Esophagus squamous epithelium (tissue), 4 donors: ENCODE measurements around the gene ATPAF1.

ENCODE experiments used
- POLR2A ChIP-seq, 4 donors: fragments of 450-650 bp; IDR thresholded peaks; one replicate each; pipeline ENCODE4 v1.6.1; 2017; ENCODE audit warnings: antibody characterized with exemption in 4 of 4, mild to moderate bottlenecking in 4 of 4, moderate library complexity in 3 of 4
- TF ChIP-seq, protein P1 (sequence below), 6 experiments: fragments of 450-650 bp in 4 of 6; fragments of 200-600 bp in 2 of 6; sonication (generic) in 2 of 6; IDR thresholded peaks; one replicate each; pipeline ENCODE4 v1.5.1; 2016 to 2019; ENCODE audit warnings: antibody characterized with exemption in 6 of 6, mild to moderate bottlenecking in 4 of 6, moderate library complexity in 4 of 6

DNA sequence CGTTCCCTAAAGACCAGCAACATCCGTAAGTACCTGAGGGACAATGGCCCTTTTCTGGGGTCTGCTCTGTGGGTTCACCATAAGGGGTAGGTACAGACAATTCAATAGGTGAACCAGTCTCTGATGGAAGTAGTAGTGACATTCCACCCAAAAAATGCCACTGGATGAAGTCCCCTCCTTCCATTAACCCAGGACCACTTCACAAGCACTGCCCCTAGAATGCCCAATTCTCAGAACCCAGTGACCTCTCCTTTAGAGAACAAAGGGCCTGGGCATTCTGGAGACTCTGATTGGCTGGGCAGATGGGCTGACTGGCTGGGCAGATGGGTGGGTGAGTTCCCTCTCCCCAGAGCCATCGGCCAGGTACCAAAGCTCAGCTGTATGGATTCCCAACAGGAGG is 3.4 kb upstream of the ATPAF1 start, which contains the start of gene TEX38:
- TF ChIP-seq, protein P1, sequence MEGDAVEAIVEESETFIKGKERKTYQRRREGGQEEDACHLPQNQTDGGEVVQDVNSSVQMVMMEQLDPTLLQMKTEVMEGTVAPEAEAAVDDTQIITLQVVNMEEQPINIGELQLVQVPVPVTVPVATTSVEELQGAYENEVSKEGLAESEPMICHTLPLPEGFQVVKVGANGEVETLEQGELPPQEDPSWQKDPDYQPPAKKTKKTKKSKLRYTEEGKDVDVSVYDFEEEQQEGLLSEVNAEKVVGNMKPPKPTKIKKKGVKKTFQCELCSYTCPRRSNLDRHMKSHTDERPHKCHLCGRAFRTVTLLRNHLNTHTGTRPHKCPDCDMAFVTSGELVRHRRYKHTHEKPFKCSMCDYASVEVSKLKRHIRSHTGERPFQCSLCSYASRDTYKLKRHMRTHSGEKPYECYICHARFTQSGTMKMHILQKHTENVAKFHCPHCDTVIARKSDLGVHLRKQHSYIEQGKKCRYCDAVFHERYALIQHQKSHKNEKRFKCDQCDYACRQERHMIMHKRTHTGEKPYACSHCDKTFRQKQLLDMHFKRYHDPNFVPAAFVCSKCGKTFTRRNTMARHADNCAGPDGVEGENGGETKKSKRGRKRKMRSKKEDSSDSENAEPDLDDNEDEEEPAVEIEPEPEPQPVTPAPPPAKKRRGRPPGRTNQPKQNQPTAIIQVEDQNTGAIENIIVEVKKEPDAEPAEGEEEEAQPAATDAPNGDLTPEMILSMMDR (IDR thresholded peaks at IDR 0.05): no peak
- TF ChIP-seq POLR2A (IDR thresholded peaks at IDR 0.05): no peak
